B cell (primary cell): Measurements from ENCODE around the gene ACACB. TPM values are rescaled to one million over a fixed set of nuclear protein-coding genes. Genes with fewer than 3 reads are reported as not detected.

ENCODE experiments used
- ATAC-seq: fragments of 200-7000 bp; cut with Tn5 transposase; one replicate; pipeline ENCODE4 v1.10.0; 2021; ENCODE audit warnings: low read depth, mild to moderate bottlenecking, moderate number of reproducible peaks, moderate library complexity
- CTCF ChIA-PET: fragments of 350-600 bp; sonication (Branson Sonifier 250); formaldehyde crosslinking; loops from one replicate; lab custom pipeline; 2021; ENCODE audit warnings: antibody characterized with exemption, inconsistent platforms; lab: Charles Lee
- POLR2A ChIA-PET: fragments of 350-600 bp; sonication (Branson Sonifier 250); formaldehyde crosslinking; loops from one replicate; lab custom pipeline; 2021; ENCODE audit warnings: antibody characterized with exemption; lab: Charles Lee
- DNase-seq: peaks from one replicate; pipeline ENCODE4 v3.0.0; 2013
- H2AFZ ChIP-seq: 2 replicates; pipeline ENCODE4 v1.6.1; 2012; ENCODE audit warnings: mild to moderate bottlenecking, low read depth, low read length; ENCODE audit not compliant: insufficient read depth, poor library complexity, severe bottlenecking
- H3K27ac ChIP-seq, 2 donors: 1 replicate in 1 of 2; 2 replicates in 1 of 2; pipeline ENCODE4 v1.5.1; 2012 to 2013; ENCODE audit warnings: low read length in 2 of 2, mild to moderate bottlenecking in 2 of 2, moderate library complexity in 1 of 2
- H3K27me3 ChIP-seq, 4 experiments: fragments of 200-600 bp in 1 of 4; sonication (generic) in 1 of 4; replicated peaks in 1 of 4; 1 replicate in 2 of 4; 2 replicates in 2 of 4; pipeline versions ENCODE4 v1.6.1 to v1.7.0; 2013 to 2016; ENCODE audit warnings: low read length in 3 of 4, mild to moderate bottlenecking in 2 of 4, mixed read lengths in 1 of 4, moderate library complexity in 1 of 4; ENCODE audit not compliant: insufficient read depth in 4 of 4, control insufficient read depth in 3 of 4; ENCODE audit errors: control extremely low read depth in 1 of 4
- H3K36me3 ChIP-seq, 2 experiments: replicated peaks in 1 of 2; 1 replicate in 1 of 2; 2 replicates in 1 of 2; pipeline versions ENCODE4 v1.6.1 to v1.7.1; 2013; ENCODE audit warnings: low read length in 1 of 2; ENCODE audit not compliant: insufficient read depth in 2 of 2, control insufficient read depth in 1 of 2; ENCODE audit errors: control extremely low read depth in 1 of 2, extremely low read depth in 1 of 2
- H3K4me1 ChIP-seq, 2 donors: fragments of 200-600 bp in 1 of 2; sonication (generic) in 1 of 2; 1 replicate in 1 of 2; 2 replicates in 1 of 2; pipeline versions ENCODE4 v1.5.1 to v1.6.1; 2013 to 2017; ENCODE audit warnings: low read length in 2 of 2; ENCODE audit not compliant: control insufficient read depth in 2 of 2, insufficient read depth in 2 of 2
- H3K4me2 ChIP-seq: replicated peaks from 2 replicates; pipeline ENCODE3; 2012; ENCODE audit warnings: mild to moderate bottlenecking, low read depth, low read length; ENCODE audit not compliant: poor library complexity, severe bottlenecking
- H3K4me3 ChIP-seq, 5 experiments: fragments of 200-600 bp in 1 of 5; sonication (generic) in 1 of 5; 1 replicate in 3 of 5; 2 replicates in 2 of 5; pipeline versions ENCODE4 v1.5.1 to v1.7.0; 2011 to 2016; ENCODE audit warnings: low read length in 4 of 5, mild to moderate bottlenecking in 4 of 5, low read depth in 2 of 5, control low read depth in 1 of 5, moderate library complexity in 1 of 5; ENCODE audit not compliant: insufficient read depth in 1 of 5; ENCODE audit errors: control extremely low read depth in 1 of 5, extremely low read depth in 1 of 5
- H3K79me2 ChIP-seq: fragments of 200-600 bp; sonication (generic); one replicate; pipeline ENCODE4 v1.6.0; 2016; ENCODE audit warnings: low read length; ENCODE audit not compliant: control insufficient read depth, insufficient read depth
- H3K9ac ChIP-seq: fragments of 200-600 bp; sonication (generic); 2 replicates; pipeline ENCODE4 v1.6.1; 2017; ENCODE audit warnings: mild to moderate bottlenecking, low read length, moderate library complexity
- H3K9me3 ChIP-seq, 3 donors: one replicate each; pipeline versions ENCODE4 v1.6.1 to v1.7.1; 2013; ENCODE audit warnings: low read length in 2 of 3; ENCODE audit not compliant: control insufficient read depth in 2 of 3, insufficient read depth in 1 of 3; ENCODE audit errors: control extremely low read depth in 1 of 3
- H4K20me1 ChIP-seq: 2 replicates; pipeline ENCODE4 v1.6.0; 2012; ENCODE audit warnings: mild to moderate bottlenecking, low read length; ENCODE audit not compliant: insufficient read depth, control insufficient read depth, poor library complexity, severe bottlenecking
- H3K27ac Mint-ChIP-seq: one replicate; pipeline ENCODE4 v1.8.0; 2021; ENCODE audit warnings: mixed read lengths
- H3K27me3 Mint-ChIP-seq: one replicate; pipeline ENCODE4 v1.8.0; 2021; ENCODE audit warnings: mixed read lengths
- H3K4me1 Mint-ChIP-seq: one replicate; pipeline ENCODE4 v1.8.0; 2021; ENCODE audit warnings: mixed read lengths
- H3K4me3 Mint-ChIP-seq: one replicate; pipeline ENCODE4 v1.8.0; 2021; ENCODE audit warnings: mixed read lengths
- H3K9me3 Mint-ChIP-seq: one replicate; pipeline ENCODE4 v1.8.0; 2022; ENCODE audit warnings: mixed read lengths; ENCODE audit not compliant: insufficient read depth
- EZH2 ChIP-seq: IDR thresholded peaks from 2 replicates; pipeline ENCODE4 v1.6.1; 2012; ENCODE audit warnings: borderline replicate concordance, low read depth, mild to moderate bottlenecking, moderate library complexity, low read length; ENCODE audit not compliant: insufficient read depth, poor library complexity, severe bottlenecking
- WGBS: methylation state at CpG from one replicate; pipeline ENCODE4 v1.1.5; 2013; ENCODE audit warnings: missing lambda C conversion rate; ENCODE audit not compliant: insufficient coverage; 5-methylcytosine and 5-hydroxymethylcytosine counted together
- intact Hi-C: fragments of 100-400 bp; cut with micrococcal nuclease; formaldehyde crosslinking; loops from one replicate; pipeline ENCODE4 v1.10.0; 2022
- polyA plus RNA-seq: library from polyadenylated mRNA; depleted of rRNA; stranded (reverse); fragments of >200 nt; gene quantifications from 2 replicates; pipeline ENCODE4 v1.2.3, GENCODE V29; 2012
- total RNA-seq, 2 donors: library from RNA; stranded (reverse); fragments of 120-200 nt in 1 of 2; gene quantifications; 1 replicate in 1 of 2; 2 replicates in 1 of 2; pipeline versions ENCODE4 v1.2.3 to v1.2.4, GENCODE V29; 2013 to 2022
- TF ChIP-seq, protein P1 (sequence below): fragments of 200-600 bp; IDR thresholded peaks from one replicate; pipeline ENCODE4 v1.8.0; 2022; ENCODE audit warnings: antibody characterized with exemption, mild to moderate bottlenecking

Gene ACACB
- total and polyA plus RNA-seq, 2 donors (not counting 1 experiment from before 2014, with no cell fraction given): 7.4 to 27.5 TPM

DNA sequence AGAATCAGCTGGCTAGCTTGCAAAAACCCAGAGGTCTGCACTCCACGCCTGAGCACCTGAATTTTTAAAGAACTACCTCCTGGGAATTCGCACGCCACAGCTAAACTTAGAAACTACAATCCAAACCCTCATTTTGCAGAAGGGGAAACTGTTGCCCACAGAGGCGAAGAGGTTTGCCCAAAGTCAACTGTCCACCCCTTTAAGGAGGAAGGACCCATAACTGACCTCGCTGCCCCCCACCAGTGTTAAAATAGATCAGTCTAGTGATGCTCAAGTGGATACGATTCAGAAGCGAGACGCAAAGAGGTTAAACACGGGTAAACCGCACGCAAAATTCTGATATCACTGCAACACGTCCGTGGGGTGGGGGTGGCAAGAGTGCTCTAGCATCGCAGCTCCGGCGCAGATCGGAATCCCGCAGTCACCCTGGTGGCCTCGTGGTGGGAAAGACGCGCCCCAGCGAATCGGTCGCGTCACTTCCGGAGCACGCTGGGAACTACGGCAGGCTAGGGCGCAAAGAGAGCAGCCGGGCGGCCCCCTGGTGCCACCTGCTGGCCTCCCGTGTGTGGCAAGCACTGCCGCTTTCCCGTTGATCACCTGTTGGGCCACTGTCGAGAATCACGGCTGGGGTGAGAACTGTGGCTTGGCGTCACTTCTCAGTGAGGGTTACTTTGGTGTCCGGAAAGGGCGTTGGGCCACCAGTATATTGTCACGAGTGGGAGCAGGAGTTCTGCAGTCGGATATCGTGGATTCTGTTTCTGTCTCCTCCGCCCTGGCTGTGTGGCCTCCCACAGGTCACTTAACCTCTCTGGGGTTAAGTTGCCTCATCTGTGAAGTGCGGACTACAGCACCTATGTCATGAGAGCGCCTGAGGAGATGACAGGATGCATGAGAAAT lies 23.1 kb upstream of the ACACB start, which contains the start of gene ALKBH2:
Gene ALKBH2 (minus strand): TSS at position 451 of the 897 bp plus-strand sequence. CDS start 686 bp downstream, outside the sequence.
- Histone ChIP-seq H3K27ac (peak within 1 kb of the TSS; percentile 58 to 78), H3K9me3 (no peaks in the 10 kb centered on the region), H3K36me3 (peaks cover 0 to 15% of the 10 kb centered on the region in 2 experiments), H3K4me2 (peak within 1 kb of the TSS; percentile 95), H3K4me1 (peaks cover 24 to 28% of the 10 kb centered on the region in 2 donors), H3K27me3 (no peaks in the 10 kb centered on the region), H3K9ac (peak within 1 kb of the TSS; percentile 87), H3K4me3 (peak within 1 kb of the TSS; percentile 64 to 98 (median 85)), H2AFZ (peak within 1 kb of the TSS; percentile 94), H4K20me1 (no peaks in the 10 kb centered on the region), H3K79me2 (peaks cover 26% of the 10 kb centered on the region)
- peak; percentile 96 for DNase-seq
- Mint-ChIP-seq H3K4me1 (peaks cover 34% of the 10 kb centered on the region), H3K9me3 (no peaks in the 10 kb centered on the region), H3K27me3 (no peaks in the 10 kb centered on the region), H3K27ac (peak within 1 kb of the TSS; percentile 89), H3K4me3 (peak within 1 kb of the TSS; percentile 95)
- ChIA-PET POLR2A (interaction anchor here (0.6 kb wide), 1 partner anchor 15 kb away, joined by 3 read pairs; no protein-coding TSS in a partner anchor), CTCF (interaction anchor here (0.6 to 2.6 kb wide), 11 partner anchors 9 to 528 kb away, joined by 3 to 11 read pairs (median 5); partner anchors contain the start of gene USP30)
- intact Hi-C loops: loop anchor here (1.0 to 10.0 kb wide), 11 partner anchors 18 to 976 kb away; partner anchors contain the start of genes CORO1C, FAM222A, FICD and ISCU
- TF ChIP-seq, protein P1, sequence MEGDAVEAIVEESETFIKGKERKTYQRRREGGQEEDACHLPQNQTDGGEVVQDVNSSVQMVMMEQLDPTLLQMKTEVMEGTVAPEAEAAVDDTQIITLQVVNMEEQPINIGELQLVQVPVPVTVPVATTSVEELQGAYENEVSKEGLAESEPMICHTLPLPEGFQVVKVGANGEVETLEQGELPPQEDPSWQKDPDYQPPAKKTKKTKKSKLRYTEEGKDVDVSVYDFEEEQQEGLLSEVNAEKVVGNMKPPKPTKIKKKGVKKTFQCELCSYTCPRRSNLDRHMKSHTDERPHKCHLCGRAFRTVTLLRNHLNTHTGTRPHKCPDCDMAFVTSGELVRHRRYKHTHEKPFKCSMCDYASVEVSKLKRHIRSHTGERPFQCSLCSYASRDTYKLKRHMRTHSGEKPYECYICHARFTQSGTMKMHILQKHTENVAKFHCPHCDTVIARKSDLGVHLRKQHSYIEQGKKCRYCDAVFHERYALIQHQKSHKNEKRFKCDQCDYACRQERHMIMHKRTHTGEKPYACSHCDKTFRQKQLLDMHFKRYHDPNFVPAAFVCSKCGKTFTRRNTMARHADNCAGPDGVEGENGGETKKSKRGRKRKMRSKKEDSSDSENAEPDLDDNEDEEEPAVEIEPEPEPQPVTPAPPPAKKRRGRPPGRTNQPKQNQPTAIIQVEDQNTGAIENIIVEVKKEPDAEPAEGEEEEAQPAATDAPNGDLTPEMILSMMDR: peak; percentile 97
- TF ChIP-seq EZH2: no peak
- peak; percentile 70 for ATAC-seq
- 2% methylated on average over 43 of the region's 45 CpGs for WGBS
